Glomerular visceral epithelial cell (primary cell): Measurements from ENCODE around the gene SLC6A6.
"Not testable (repeated sequence)": the region's sequence is repeated elsewhere in the genome, so short reads cannot be mapped to it uniquely, and the experiment has no call there.

Source experiments
- DNase-seq: peaks from one replicate; pipeline ENCODE4 v3.0.0-alpha.2; 2016; ENCODE audit errors: extremely low spot score

SLC6A6 gene

DNA sequence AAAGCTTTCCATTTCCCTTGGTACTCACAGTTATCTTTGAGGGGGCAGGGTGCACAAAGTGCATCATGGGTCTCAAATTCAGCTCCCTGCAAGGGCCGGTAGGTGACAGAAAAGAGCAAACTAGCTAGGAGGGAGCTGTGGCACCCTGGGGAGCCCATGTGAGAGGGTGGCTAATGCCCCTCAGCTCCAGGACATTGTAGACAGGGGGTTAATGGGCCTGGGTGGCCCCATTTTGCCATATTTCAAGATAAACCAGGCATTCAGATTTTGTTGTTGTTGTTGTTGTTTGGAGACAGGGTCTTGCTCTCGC lies 3.7 kb upstream of the SLC6A6 start:
- DNase-seq = no peak

GRCh38 chr3:14401692-14402303 lies 608 bp upstream of the SLC6A6 start:
- no peak for DNase-seq

DNA sequence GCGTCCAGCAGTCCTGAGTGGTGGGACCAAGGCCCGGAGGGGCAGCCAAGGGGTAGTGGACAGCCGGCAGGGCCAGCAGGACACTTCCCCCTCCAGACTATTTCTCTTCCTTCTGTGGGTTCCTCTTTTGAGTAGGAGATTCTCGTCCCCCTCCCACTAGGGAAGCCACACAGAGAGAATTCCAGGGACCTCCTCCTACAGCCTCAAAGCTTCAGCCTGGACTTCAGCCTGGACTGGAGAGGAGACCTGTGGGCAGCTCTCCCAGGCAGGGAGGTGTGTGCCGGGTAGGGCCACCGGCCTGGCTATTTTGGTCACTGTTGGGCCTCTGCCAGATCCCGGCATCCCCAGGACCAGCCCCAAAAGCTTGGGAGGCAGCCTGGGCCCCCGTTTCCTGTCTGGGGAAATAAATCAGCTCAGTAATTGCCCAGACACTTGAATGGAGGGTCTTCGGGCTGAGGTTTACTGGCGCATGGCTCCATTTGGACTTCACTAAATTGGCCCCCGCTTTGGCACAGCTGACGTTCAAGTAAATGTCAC lies 1.3 kb downstream of the SLC6A6 start:
- peak; percentile 50 for DNase-seq

DNA sequence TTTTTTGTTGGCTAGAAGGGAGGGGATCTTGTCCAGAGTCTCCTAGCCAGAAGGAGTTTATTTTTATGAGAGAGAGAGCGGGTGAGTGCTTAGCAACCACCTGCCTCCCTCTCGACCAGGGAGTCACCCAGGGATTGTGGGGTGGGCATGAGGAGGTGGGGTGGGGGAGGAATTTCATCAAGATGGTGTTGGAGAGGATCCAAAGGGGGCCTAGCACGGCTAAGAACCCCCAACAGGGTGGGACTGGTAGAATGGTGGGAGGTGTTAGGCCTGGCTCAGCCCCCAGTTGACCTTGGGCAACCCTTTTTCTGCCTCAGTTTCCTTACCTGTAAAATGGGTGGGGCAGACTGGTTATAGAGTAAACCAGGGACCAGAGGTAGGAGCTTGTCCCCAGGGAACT lies 1.8 kb downstream of the SLC6A6 start:
- no peak for DNase-seq

- DNase-seq = no peak
Observed at GRCh38 chr3:14404631-14405359, 2.4 kb downstream of the SLC6A6 start.

DNA sequence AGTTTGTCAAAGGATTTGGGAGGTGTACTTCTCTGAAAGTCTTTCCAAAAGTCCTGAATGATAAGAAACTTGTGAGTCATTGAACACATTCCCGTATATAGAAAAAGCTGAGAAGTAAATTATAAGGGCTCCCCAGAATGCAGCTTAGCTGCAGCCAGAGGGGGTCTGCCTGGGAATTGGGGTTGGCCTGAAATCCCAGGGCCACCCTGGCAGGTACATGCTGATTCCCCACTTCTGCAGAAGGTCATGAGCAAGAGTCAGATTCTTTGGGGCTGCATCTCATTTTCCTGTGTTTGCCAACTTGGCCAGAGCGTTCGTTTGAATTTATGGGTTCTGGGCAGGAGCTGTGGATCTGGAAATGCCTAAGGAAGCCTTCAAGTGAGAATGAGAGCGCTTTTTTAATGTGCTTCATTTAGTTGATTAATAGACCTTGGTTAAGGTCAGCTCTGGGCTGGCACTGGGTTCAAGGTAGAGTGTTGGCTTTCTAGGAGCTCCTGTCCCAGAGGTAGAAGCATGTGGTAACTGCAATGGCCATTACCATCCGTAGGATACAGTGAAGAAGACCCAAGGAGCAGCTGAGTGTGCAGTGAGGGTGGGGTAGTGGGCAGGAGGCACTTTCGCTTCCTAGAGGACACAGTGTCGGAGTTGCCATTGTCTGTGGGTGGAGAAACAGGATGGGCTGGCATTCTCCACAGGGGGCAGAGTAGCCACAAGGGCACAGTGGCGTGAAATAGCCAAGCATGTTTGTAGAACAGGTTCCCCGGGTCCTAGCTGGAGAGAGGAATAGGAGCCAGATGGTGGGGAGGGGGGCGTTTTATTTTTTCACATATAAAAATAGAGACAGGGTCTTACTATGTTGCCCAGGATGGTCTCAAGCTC lies 3.2 kb downstream of the SLC6A6 start:
- peak; percentile 62 for DNase-seq

DNA sequence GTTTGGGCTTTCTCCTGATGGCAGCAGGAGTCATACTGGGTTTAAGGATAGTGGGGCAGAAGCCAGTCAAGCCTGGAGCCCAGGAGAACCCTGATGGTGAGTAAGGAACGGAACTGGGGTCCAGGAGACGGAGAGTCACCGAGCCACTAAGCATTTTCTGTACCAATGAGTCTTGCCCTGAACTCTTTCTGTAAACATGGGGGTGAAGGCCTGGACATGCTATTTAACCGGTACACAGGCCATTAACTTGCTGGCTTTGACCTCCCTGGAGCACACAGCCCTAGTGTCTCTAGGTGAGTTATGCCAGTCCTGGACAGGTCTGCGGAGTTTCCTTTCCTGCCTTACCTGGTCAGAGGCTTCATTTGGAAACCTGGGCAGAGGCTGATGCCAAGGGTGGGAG lies 3.9 kb downstream of the SLC6A6 start:
- DNase-seq = no peak

- no peak for DNase-seq
Observed at GRCh38 chr3:14406766-14407165, 4.4 kb downstream of the SLC6A6 start.

DNA sequence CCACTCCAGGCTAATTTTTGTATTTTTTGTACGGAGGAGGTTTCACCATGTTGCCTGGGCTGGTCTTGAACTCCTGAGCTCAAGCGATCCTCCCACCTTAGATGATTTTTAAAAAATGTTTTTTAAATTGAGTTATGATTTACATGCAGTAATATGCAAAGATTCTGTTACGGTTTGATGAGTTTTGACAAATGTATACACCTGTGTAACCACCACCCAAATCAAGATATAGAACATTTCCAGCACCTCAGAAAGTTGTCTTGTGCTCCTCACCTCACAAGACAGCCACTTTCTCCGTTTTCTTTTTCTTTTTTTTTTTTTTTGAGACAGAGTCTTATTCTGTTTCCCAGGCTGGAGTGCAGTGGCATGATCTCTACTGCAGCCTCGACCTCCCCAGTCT lies 4.8 kb downstream of the SLC6A6 start:
- no peak for DNase-seq

DNA sequence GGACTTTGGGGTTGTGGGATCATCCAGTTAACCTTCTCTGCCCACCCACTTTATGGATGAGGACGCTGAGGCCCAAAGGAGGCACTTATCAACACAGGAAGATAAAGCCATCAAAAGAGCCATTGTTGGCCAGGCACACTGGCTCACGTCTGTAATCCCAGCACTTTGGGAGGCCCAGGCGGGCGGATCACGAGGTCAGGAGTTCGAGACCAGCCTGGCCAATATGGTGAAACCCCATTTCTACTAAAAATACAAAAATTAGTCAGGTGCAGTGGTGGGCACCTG lies 7.3 kb downstream of the SLC6A6 start:
- DNase-seq = not testable (repeated sequence)

- no peak for DNase-seq
Observed at GRCh38 chr3:14410106-14410502, 7.7 kb downstream of the SLC6A6 start.

DNA sequence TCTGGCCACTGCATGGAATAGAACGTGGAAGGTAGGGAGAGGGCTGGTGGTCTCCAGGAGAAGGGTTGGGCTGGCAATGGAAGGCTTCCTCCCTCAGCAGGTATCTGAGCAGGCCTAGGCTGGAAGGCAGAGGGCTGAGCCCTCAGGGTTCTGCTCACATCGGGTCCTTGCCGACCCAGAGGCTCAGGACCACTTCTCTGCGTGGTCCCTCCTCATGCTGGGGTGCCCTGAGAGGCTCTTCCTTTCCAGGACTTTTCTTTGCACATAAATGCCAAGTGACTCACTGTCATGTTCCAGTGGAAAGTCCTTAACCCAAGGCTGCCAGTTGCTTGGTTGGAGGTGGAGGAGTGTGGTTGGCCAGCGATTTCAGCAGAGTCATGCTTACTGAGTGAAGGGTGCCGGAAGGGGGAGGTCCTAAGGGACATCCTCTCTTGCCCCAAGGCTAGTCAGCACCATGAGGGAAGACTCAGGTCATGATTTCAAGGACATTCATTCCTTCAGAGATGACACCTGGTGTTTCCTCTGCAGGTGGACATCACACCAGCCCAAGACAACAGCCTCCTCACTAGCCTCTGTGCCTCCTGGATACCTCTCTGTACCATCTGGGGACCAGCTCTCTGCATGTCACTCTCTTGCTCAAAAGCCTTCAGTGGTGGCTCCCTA lies 8.2 kb downstream of the SLC6A6 start:
- DNase-seq = peak; percentile 88

- DNase-seq = no peak
Observed at GRCh38 chr3:14411166-14411526, 8.7 kb downstream of the SLC6A6 start.

GRCh38 chr3:14411988-14412387 lies 9.6 kb downstream of the SLC6A6 start:
- no peak for DNase-seq

DNA sequence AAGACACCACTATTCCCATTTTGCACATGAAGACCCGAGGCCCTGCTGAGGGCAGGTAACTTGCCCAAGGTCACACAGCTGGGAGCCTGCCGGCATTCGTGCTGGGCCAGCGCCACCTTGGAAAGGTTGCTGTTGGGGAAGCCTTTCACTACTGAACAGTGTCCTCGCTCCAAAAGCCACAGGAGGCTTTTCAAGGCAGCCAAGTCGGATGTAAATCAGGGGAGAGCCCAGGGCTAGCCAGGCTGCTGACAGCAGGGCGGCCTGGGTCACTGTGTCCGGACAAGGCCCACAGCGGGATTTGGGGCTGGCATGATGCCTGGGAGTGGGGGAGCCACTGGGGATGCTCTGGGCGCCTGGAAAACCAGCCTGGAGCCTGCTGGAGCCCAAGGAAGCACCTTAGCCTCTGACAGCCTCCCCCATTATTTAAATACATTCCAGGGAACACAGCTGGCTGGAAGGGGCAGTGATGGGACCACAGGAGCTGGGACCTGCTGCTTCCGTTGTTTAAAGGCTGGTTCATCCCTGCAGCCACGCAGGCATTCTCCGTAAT lies 10.5 kb downstream of the SLC6A6 start:
- DNase-seq = no peak

DNA sequence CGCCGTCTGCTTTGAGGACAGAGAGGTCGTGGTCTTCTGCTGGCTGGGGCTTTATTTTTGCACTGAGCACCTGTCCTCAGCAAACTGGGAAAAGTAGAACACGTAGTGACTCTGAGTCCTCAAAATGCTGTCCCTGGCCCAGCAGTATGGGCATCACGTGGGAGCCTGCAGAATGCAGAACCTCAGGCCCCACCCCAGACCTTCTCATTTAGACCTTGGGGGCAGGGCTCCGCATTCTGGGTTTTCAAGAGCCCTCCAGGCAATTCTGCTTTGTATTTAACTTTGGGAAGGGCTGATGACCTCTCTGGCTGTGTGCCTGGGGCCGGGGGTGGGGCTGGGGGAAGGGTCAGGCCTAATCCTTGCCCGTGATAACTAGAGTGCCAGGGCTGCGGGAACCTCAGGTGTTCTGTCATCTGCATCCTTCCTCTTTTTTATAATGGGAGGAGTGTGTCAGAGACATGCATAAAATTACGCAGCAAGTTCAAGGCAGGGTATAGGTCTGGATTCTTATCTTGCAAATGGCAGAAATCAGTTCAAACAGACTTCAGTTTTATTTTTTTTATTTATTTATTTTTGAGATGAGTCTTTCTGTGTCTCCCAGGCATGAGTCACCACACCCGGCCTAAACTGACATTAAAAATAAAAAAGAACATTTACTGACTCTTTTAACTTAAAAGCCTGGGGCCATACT lies 11.1 kb downstream of the SLC6A6 start:
- no peak for DNase-seq

DNA sequence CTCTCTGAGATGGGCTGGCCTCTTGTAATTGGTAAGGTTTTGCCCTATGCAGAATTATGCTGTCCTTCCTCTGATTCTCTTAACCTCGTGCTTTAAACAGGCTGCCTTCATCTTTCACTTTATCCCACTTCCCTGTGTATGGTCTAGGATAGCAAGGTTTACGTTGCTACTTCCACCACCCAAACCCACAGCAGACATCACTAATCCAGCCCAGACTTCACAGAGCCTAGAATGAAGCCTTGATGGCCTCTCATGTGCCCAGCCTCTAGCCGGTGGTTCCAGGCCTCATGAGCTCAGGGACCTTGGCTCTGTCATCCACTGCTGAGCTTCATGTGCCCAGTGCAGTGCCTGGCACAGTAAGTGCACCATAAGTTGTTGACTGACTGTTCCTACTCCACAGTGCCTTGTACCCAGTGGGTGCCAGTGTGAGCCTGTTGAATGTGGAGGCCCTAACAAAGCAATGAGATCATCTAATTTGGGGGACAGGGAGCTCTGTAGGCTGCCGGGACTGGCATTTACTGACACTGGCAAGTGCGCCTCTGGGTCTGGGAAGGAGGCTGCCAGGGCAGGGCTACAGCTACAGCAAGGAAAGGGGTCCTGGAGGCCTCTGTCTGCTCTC lies 12.5 kb downstream of the SLC6A6 start:
- no peak for DNase-seq

DNA sequence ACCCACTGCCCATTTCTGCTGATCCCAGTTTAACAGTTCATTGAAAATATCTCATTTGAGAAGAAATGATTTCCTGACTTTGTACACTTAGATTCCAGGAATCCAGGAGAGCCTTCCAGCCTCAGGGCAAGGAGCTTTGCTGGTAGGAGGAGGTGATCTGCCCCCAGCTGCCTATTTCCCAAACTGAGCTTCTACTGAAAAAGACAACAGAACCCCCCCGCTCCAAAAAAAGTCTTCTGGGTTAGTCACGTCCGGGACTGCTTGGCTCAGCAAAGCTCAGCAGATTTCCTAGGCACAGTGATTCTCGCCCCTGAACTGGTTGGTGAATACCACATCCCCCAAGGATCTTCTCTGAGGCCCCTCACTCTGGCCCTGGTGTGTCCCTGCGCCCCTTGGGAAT lies 13.1 kb downstream of the SLC6A6 start:
- DNase-seq = no peak

DNA sequence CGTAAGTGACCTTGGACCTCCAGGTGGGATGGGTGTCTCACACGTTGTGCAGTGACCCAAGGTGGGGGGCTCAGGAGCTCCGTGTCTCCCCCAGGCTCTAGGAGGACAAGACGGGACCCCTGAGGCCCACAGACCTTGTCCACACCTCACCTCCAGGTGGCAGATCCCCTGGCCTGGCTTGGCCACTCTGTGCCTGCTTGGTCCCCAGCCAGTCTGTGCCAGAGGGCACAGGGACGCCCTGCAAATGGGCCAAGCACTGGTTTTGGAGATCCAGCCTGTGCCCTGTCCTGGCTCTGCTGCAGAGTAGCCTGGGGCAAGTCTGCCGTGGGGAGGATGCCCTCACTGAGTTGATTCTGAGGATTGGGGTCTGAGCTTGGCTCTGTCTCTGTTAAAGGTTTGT lies 14.0 kb downstream of the SLC6A6 start:
- no peak for DNase-seq

DNA sequence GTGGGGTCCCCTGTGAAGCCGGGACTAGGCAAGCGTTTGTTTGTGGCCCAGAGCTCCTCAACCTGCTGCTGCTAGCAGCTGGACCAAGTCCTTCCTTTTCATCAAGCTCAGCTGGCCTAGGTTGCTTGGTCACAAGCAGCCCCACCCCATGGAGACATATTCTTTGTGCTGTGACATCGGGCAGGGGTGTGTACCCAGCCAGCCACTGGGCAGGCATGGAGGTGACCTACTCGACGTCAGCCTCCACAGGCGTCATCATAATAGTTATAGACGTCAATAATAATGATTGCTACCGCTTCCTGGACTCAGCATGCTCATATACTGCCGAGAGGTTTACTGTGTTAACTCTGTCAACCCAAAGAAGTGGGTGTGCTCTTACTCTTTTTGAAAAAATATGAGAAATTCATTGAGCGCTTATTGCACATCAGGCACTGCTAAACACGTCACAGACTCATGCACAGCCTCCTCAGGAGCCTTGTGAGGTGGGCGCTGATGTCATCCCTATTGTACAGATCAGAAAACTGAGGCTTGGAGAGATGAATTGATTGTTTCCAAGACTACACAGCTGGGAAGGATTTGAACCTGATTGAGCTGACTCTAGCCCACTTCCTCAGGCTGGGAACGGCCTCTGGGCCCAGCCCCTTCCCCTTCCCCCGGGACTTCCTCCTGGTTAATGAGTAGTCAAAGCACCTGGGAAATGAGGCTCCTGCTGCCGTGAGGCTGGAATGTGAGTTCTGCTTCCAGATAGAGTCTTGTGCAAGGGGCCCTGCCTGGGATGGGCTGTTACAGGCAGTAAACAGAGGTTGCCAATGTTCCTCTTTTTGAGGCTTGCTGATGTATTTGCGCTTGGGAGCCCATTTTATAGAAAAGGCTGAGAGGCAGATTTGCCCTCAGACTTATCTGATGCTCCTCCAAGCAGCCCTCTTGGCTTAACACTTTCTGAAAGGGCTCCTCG lies 16.2 kb downstream of the SLC6A6 start:
- DNase-seq = no peak
